NCI-H526 (cell line): ENCODE data around the gene DUOX2.
"Not testable (repeated sequence)": the region's sequence is repeated elsewhere in the genome, so short reads cannot be mapped to it uniquely, and the experiment has no call there.

Experiments used
- DNase-seq, 2 experiments: peaks; one replicate each; lab custom pipeline; 2025; lab: John Stamatoyannopoulos, UW

The DUOX2 gene

DNA sequence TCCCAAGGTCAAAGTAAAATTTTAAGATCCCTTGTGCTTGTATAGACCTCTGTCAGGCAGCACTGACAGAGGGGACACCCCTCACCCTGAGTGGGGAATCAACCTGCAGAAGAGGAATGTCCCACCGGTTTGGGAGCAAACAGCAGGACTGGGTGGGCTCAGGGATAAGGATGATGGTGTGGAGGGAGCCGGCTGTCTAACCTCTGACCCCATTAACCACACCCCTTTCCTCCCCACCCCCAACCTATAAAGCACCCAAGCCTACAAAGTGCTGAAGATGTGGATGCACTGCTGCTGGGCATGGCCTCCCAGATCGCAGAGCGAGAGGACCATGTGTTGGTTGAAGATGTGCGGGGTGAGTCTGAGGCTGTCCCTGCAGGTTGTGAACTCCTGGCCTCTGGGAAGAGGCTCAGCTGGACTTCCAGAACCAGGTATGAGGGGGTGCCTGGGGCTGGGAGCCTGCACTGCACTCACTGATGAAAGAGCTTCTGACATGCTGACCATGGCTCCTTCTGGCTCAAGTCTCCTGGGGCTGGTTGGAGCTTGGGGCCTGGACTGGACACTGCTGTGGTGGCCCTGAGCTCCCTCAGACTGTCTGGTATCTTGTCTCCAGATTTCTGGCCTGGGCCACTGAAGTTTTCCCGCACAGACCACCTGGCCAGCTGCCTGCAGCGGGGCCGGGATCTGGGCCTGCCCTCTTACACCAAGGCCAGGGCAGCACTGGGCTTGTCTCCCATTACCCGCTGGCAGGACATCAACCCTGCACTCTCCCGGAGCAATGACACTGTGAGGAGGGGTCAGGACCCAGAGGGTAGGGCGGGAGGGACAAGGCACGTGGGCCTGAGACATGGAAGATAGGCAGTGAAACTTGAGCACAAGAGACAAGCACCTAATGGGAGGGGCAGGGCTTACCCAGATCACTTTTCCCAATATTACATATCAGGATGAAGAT, 25.1 kb upstream of the DUOX2 start:
- no peak for DNase-seq

DNA sequence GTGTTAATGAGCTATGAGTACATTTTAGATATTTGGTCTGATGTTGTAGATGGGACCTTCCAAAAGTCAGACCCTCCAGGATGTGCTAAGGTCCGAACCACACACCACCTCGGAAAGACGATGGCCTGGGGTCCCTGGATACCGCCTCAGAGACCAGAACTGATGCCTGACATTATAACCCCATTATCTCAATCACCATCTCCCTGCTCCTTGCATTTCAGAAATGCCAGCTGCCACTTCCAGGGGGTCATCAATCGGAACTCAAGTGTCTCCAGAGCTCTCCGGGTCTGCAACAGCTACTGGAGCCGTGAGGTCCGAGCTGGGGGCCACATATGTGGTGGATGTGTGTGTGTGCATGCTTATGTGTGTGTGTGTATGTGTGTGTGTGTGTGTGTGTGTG, 23.7 kb upstream of the DUOX2 start:
- DNase-seq = no peak

DNA sequence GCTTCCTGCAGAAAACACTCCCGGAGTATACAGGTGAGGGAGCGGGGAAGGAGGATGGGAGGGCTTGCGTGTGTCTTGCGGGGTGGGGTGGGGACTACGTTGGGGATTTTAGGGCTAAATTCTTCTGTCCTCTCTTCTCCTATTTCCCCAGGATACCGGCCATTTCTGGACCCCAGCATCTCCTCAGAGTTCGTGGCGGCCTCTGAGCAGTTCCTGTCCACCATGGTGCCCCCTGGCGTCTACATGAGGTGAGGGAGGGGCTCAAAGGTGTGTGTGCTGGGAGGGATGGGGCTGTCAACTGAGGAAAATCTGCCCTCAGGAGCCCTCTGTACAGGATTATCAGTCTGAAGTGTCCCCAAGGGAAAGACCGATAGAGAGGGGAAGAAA, 22.4 kb upstream of the DUOX2 start:
- peak in 1 of 2 experiments; percentile 23 for DNase-seq

DNA sequence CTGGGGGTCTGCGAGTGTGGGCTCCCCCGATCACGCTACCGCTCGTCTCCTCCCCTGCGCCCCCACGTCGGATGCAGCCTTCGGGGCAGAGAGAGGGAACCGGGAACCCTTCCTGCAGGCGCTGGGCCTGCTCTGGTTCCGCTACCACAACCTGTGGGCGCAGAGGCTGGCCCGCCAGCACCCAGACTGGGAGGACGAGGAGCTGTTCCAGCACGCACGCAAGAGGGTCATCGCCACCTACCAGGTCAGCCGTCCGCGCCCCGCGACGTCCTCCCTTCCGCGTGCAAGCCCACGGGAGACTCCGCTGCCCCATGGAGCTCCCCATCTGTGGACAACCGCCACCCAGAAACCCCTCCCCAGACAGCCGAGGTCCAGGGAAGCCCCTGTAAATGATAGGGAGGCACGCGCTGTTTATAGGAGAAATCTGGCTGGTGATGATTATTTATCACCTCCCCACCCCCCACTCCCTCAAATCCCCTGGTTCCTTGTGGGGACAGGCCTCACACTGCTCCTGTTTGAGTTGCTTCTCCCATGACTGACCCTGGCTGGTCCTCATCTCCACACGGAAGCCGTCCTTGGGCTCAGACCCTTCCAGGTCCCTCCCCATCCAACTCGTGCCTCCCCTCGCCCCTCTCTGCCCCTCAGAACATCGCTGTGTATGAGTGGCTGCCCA, 21.9 kb upstream of the DUOX2 start:
- not testable (repeated sequence) for DNase-seq

GRCh38 chr15:45134682-45135604, 21.0 kb upstream of the DUOX2 start:
- DNase-seq = peak in 1 of 2 experiments; percentile 70

DNA sequence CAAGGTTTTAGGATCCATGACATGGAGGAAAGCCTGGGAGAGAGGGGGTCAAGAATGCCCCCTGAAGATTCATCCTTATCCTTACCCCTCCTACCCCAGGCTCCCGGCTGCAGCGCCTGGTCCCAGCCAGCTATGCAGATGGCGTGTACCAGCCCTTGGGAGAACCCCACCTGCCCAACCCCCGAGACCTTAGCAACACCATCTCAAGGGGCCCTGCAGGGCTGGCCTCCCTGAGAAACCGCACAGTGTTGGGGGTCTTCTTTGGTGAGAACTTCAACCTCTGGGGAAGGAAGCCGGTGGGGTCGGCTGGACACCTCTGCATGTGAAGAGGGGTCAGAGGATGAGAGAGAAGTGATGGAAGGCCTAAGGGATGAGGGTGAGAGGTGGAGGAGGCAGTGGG, 20.1 kb upstream of the DUOX2 start:
- no peak for DNase-seq

DNA sequence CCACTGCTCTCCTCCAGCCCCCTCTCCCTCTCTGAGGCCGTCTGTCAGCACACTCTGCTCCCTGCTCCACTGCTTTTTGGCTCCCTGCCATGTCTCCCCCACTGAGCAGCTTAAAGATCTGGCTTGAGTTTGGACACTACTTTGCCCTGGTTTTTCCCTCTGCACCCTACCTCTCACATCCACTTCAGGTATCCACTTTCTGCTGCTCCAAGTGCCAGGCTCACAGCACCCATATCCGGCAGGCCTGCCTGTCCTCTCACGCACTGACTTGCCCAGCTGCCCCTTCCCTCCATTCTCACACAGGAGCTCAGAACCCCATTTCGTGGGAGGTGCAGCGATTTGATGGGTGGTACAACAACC, 19.6 kb upstream of the DUOX2 start:
- DNase-seq = peak in 1 of 2 experiments; percentile 6

- no peak for DNase-seq
Observed at GRCh38 chr15:45132844-45133560, 19.0 kb upstream of the DUOX2 start.

GRCh38 chr15:45131510-45131909, 17.5 kb upstream of the DUOX2 start:
- no peak for DNase-seq

- no peak for DNase-seq
Observed at GRCh38 chr15:45130291-45131000, 16.5 kb upstream of the DUOX2 start.

DNA sequence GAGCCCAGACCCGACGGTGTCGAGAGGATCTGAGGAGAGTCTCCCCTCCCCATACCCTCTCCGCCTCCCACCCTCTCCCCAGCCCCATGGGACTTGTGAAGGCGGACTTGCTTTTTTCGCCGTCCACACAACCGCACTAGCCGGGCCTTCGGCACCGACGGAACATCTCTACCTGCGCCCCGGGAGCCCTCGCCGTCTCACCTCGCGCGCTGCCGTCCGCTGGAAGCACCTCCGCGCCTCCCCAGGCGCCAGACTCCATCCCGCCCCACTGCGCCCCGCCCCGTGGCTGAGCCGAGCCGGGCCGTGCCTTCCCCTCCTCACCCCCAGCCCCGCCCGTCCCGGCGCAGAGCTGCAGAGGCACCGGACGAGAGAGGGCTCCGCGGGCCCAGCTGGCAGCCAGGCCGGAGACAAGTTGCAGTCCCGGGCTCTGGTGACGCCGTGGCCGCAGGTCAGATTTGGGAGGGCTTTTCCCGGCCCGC, 15.7 kb upstream of the DUOX2 start, which contains the start of the genes DUOX1 and DUOXA1:
TSS of gene DUOX1 (plus strand) at position 344 of the 479 bp plus-strand sequence. CDS start 1,973 bp downstream, outside the sequence.
TSS of gene DUOXA1 (minus strand) at position 229 of the 479 bp plus-strand sequence. CDS start 6,865 bp downstream, outside the sequence.
- DNase-seq = peak in 1 of 2 experiments; percentile 28

DNA sequence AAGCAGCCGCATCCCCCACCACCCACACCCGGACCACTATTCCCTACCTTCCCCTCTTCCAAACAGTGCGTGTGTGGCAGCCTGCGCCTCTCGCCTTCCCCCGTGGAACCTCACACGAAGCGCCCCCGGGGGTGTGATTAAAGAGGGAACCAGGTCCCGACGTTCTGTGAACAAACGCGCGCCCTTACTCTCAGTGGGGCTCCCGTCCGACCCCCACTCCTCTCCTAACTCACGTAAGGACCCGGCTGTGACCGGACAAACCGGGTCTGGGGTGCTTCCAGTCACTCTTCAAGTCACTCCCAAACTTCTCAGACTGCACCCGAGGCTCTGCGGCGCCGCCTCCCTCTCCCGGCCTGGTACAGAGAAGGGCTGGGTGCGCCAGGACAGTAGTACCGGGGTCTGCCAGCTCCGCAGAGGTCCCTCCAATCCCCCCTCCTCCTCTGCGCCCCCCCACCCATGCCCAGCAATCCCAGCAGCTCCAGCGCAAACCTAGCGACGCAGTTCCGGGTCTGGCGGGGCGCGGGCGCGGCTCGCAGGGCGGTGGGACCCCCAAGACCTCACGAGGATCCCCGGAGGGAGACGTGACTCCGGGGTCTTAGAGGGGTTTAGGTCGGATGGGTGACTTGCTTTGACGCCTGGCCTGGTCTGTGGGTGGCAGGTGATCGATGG, 15.1 kb upstream of the DUOX2 start:
- DNase-seq = no peak

GRCh38 chr15:45126535-45127158, 12.7 kb upstream of the DUOX2 start:
- peak; percentile 10 to 32 for DNase-seq

DNA sequence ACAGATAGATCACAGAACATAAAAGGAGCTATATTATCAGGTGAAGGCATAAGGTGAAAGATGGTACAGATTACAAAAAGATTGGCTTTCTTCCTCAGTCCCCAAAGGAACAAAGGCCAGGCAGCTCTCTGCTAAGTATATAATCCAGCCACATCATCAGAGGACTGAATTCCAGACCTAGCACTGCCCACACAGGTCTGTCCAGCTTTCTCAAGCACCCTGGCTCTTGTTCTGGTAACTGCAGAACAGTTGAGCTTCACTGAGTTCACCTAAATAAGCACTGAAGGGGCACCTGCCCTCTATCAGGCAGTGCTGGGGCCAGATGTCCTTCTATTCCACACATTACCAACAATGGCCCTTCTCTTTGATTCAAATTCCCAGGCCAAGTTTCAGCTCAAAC, 9.4 kb upstream of the DUOX2 start:
- no peak for DNase-seq

GRCh38 chr15:45122719-45123118, 8.7 kb upstream of the DUOX2 start:
- DNase-seq = no peak

- no peak for DNase-seq
Observed at GRCh38 chr15:45121706-45122417, 7.9 kb upstream of the DUOX2 start.

DNA sequence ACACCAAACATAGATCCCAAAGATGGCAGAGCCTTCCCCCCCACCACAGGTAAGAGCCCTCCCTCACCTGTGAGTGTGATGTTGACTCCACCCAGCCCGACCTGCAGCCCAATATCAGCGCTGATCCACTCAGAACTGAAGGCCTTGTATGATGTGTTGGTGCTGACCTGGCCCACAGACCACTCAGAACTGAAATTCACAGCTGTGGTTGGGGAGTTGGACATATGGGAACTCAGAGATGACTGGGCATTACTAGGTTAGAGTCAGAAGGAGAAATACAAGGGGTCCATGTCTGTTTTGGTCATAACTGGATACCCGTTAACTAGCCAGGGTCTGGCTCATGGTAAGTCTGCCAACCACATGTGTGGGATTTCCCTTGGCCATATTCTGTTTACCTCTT, 7.0 kb upstream of the DUOX2 start:
- no peak for DNase-seq

GRCh38 chr15:45120081-45120972, 6.4 kb upstream of the DUOX2 start:
- no peak for DNase-seq
